H1 (cell line): ENCODE results near the gene SH3PXD2B. TPM values are rescaled to one million over a fixed set of nuclear protein-coding genes. Genes with fewer than 3 reads are reported as not detected.

Experiments
- CTCF ChIA-PET: fragments of 300-600 bp; sonication (Branson Sonifier 250); formaldehyde crosslinking; loops from one replicate; lab custom pipeline; 2021; ENCODE audit not compliant: partially characterized antibody; lab: Charles Lee
- POLR2A ChIA-PET: fragments of 300-600 bp; sonication (Branson Sonifier 250); formaldehyde crosslinking; loops from one replicate; lab custom pipeline; 2021; ENCODE audit warnings: inconsistent platforms; ENCODE audit not compliant: partially characterized antibody; lab: Charles Lee
- DNase-seq, 2 experiments: peaks; one replicate each; pipeline versions ENCODE4 v3.0.0 to v3.0.0-alpha.2; 2010 to 2022; ENCODE audit warnings: low spot score in 2 of 2, low read depth in 1 of 2, mixed read lengths in 1 of 2
- FAIRE-seq: peaks from 2 replicates; lab custom pipeline; 2011; peaks lifted over from hg19 to GRCh38; lab: Jason Lieb, UNC
- H2AFZ ChIP-seq: 2 replicates; pipeline ENCODE4 v1.8.1; 2012; ENCODE audit warnings: low read length, inconsistent platforms
- H2AK5ac ChIP-seq: 2 replicates; pipeline ENCODE4 v1.6.1; 2013; ENCODE audit warnings: low read depth, low read length
- H2BK120ac ChIP-seq: replicated peaks from 2 replicates; pipeline ENCODE3; 2013; ENCODE audit warnings: low read depth, low read length, inconsistent platforms
- H2BK12ac ChIP-seq: 2 replicates; pipeline ENCODE4 v1.6.1; 2013; ENCODE audit warnings: low read depth, low read length
- H2BK15ac ChIP-seq: 2 replicates; pipeline ENCODE4 v1.6.1; 2013; ENCODE audit warnings: low read length
- H2BK20ac ChIP-seq: 2 replicates; pipeline ENCODE4 v1.6.1; 2013; ENCODE audit warnings: low read length
- H2BK5ac ChIP-seq: 2 replicates; pipeline ENCODE4 v1.6.1; 2013; ENCODE audit warnings: low read depth, low read length
- H3K14ac ChIP-seq: 2 replicates; pipeline ENCODE4 v1.6.1; 2013; ENCODE audit warnings: inconsistent platforms; ENCODE audit not compliant: insufficient read length
- H3K18ac ChIP-seq: 2 replicates; pipeline ENCODE4 v1.6.1; 2013; ENCODE audit warnings: low read length; ENCODE audit errors: extremely low read depth
- H3K23ac ChIP-seq: 2 replicates; pipeline ENCODE4 v1.6.1; 2013; ENCODE audit warnings: inconsistent platforms; ENCODE audit not compliant: insufficient read length
- H3K23me2 ChIP-seq: 2 replicates; pipeline ENCODE4 v1.6.1; 2013; ENCODE audit warnings: low read depth, low read length
- H3K27ac ChIP-seq: 2 replicates; pipeline ENCODE4 v1.6.1; 2011; ENCODE audit warnings: low read depth, low read length, inconsistent platforms
- H3K27me3 ChIP-seq, 4 experiments: replicated peaks in 1 of 4; 1 replicate in 1 of 4; 2 replicates in 3 of 4; pipeline versions ENCODE4 v1.6.1 to v1.8.1; 2011 to 2013; ENCODE audit warnings: low read length in 3 of 4, mild to moderate bottlenecking in 3 of 4, inconsistent platforms in 2 of 4, mixed read lengths in 2 of 4, moderate library complexity in 1 of 4; ENCODE audit not compliant: control insufficient read depth in 3 of 4, insufficient read depth in 3 of 4; ENCODE audit errors: extremely low read depth in 1 of 4
- H3K36me3 ChIP-seq, 4 experiments: 2 replicates each; pipeline versions ENCODE4 v1.6.1 to v1.8.1; 2011 to 2013; ENCODE audit warnings: mild to moderate bottlenecking in 4 of 4, low read length in 3 of 4, moderate library complexity in 2 of 4, control low read depth in 1 of 4, inconsistent platforms in 1 of 4; ENCODE audit not compliant: insufficient read depth in 4 of 4, control insufficient read depth in 2 of 4
- H3K4ac ChIP-seq: replicated peaks from 2 replicates; pipeline ENCODE3; 2013; ENCODE audit warnings: low read length, low read depth, mixed read lengths, inconsistent platforms; ENCODE audit not compliant: insufficient read length
- H3K4me1 ChIP-seq, 4 experiments: replicated peaks in 1 of 4; 1 replicate in 1 of 4; 2 replicates in 3 of 4; pipeline versions ENCODE4 v1.6.1 to v1.8.1; 2011 to 2013; ENCODE audit warnings: low read length in 3 of 4, inconsistent platforms in 2 of 4, mixed read lengths in 1 of 4; ENCODE audit not compliant: insufficient read depth in 4 of 4, control insufficient read depth in 3 of 4
- H3K4me2 ChIP-seq, 2 experiments: 2 replicates each; pipeline versions ENCODE4 v1.6.1 to v1.8.1; 2011 to 2013; ENCODE audit warnings: low read depth in 2 of 2, low read length in 2 of 2, control low read depth in 1 of 2, inconsistent platforms in 1 of 2, mild to moderate bottlenecking in 1 of 2; ENCODE audit not compliant: insufficient read depth in 1 of 2
- H3K4me3 ChIP-seq, 4 experiments: fragments of 200-600, 300-600 bp in 1 of 4; sonication (generic), shearing (Covaris generic), sonication (Bioruptor Twin) in 1 of 4; 2 replicates each; pipeline versions ENCODE4 v1.5.1 to v1.8.1; 2011 to 2016; ENCODE audit warnings: low read length in 4 of 4, low read depth in 3 of 4, control low read depth in 2 of 4, inconsistent platforms in 2 of 4, mild to moderate bottlenecking in 2 of 4, mixed read lengths in 1 of 4, moderate library complexity in 1 of 4; ENCODE audit not compliant: insufficient read depth in 2 of 4; ENCODE audit errors: extremely low read depth in 1 of 4
- H3K56ac ChIP-seq: replicated peaks from 2 replicates; pipeline ENCODE3; 2013; ENCODE audit warnings: low read depth, mild to moderate bottlenecking, mixed read lengths, low read length, inconsistent platforms; ENCODE audit not compliant: insufficient read length
- H3K79me1 ChIP-seq: 2 replicates; pipeline ENCODE4 v1.6.1; 2013; ENCODE audit warnings: low read depth, low read length, control low read depth
- H3K79me2 ChIP-seq, 2 experiments: 2 replicates each; pipeline versions ENCODE4 v1.6.1 to v1.8.1; 2012 to 2013; ENCODE audit warnings: low read length in 2 of 2, mild to moderate bottlenecking in 2 of 2, inconsistent platforms in 1 of 2; ENCODE audit not compliant: insufficient read depth in 2 of 2, control insufficient read depth in 1 of 2
- H3K9ac ChIP-seq, 4 experiments: replicated peaks in 1 of 4; 1 replicate in 1 of 4; 2 replicates in 3 of 4; pipeline versions ENCODE4 v1.6.1 to v1.8.1; 2011 to 2013; ENCODE audit warnings: low read depth in 3 of 4, low read length in 3 of 4, control low read depth in 2 of 4, mild to moderate bottlenecking in 2 of 4, moderate library complexity in 2 of 4, inconsistent platforms in 1 of 4; ENCODE audit errors: extremely low read depth in 1 of 4
- H3K9me3 ChIP-seq, 2 experiments: 2 replicates each; pipeline versions ENCODE4 v1.6.1 to v1.8.1; 2012 to 2013; ENCODE audit warnings: mild to moderate bottlenecking in 2 of 2, moderate library complexity in 2 of 2, control low read depth in 1 of 2, inconsistent platforms in 1 of 2, low read depth in 1 of 2, low read length in 1 of 2, mixed read lengths in 1 of 2; ENCODE audit not compliant: insufficient read depth in 2 of 2
- H4K20me1 ChIP-seq, 2 experiments: replicated peaks in 1 of 2; 2 replicates each; pipeline versions ENCODE3 to v1.8.1; 2011 to 2013; ENCODE audit warnings: inconsistent platforms in 2 of 2, low read length in 2 of 2, mild to moderate bottlenecking in 1 of 2; ENCODE audit not compliant: insufficient read depth in 2 of 2, control insufficient read depth in 1 of 2
- H4K5ac ChIP-seq: 2 replicates; pipeline ENCODE4 v1.6.1; 2013; ENCODE audit warnings: low read length, low read depth, mixed read lengths, inconsistent platforms; ENCODE audit not compliant: insufficient read length
- H4K8ac ChIP-seq: 2 replicates; pipeline ENCODE4 v1.8.0; 2013; ENCODE audit warnings: mild to moderate bottlenecking, moderate library complexity, low read length, inconsistent platforms; ENCODE audit not compliant: insufficient read depth; ENCODE audit errors: extremely low read depth
- H4K91ac ChIP-seq: replicated peaks from 2 replicates; pipeline ENCODE3; 2013; ENCODE audit warnings: low read length, mixed read lengths, inconsistent platforms; ENCODE audit not compliant: insufficient read length
- ASH2L ChIP-seq: fragments of 200-600, 300-600 bp; sonication (generic); IDR thresholded peaks from one replicate; pipeline ENCODE4 v1.7.1; 2017; ENCODE audit warnings: low read length
- CBX5 ChIP-seq: fragments of 300-800, 300-1000 bp; sonication (generic); IDR thresholded peaks from 2 replicates; pipeline ENCODE4 v1.7.1; 2016; ENCODE audit warnings: antibody characterized with exemption, low read length, low read depth
- CTBP2 ChIP-seq: IDR thresholded peaks from 2 replicates; pipeline ENCODE4 v1.7.0; 2011; ENCODE audit warnings: borderline replicate concordance, mild to moderate bottlenecking, moderate library complexity, mixed read lengths, low read length; ENCODE audit not compliant: insufficient read depth, insufficient read length
- GABPA ChIP-seq: IDR thresholded peaks from 2 replicates; pipeline ENCODE4 v1.6.1; 2011; ENCODE audit warnings: mild to moderate bottlenecking, low read length, moderate library complexity, borderline replicate concordance; ENCODE audit not compliant: insufficient read depth
- KDM1A ChIP-seq: fragments of 200-600, 300-600 bp; sonication (generic); IDR thresholded peaks from 2 replicates; pipeline ENCODE4 v1.7.1; 2016; ENCODE audit warnings: mild to moderate bottlenecking, low read length, borderline replicate concordance
- PHF8 ChIP-seq: fragments of 200-600 bp; sonication (generic); conservative IDR thresholded peaks from 2 replicates; pipeline ENCODE4 v1.7.1; 2012; ENCODE audit warnings: low read depth, mild to moderate bottlenecking, inconsistent platforms, low read length, moderate library complexity
- POLR2A ChIP-seq, 2 experiments: IDR thresholded peaks; 1 replicate in 1 of 2; 2 replicates in 1 of 2; pipeline ENCODE4 v1.6.1; 2011; ENCODE audit warnings: low read depth in 2 of 2, low read length in 2 of 2, mild to moderate bottlenecking in 2 of 2; ENCODE audit errors: control extremely low read depth in 1 of 2
- RBBP5 ChIP-seq: IDR thresholded peaks from 2 replicates; pipeline ENCODE4 v1.7.1; 2012; ENCODE audit warnings: low read depth, mild to moderate bottlenecking, inconsistent platforms, low read length, moderate library complexity, borderline replicate concordance
- RNF2 ChIP-seq: fragments of 200-900, 300-1000 bp; sonication (generic); IDR thresholded peaks from 2 replicates; pipeline ENCODE4 v1.7.1; 2016; ENCODE audit warnings: borderline replicate concordance, low read depth, mild to moderate bottlenecking, antibody characterized with exemption, low read length; ENCODE audit not compliant: poor library complexity, severe bottlenecking; ENCODE audit errors: missing control alignments
- SAP30 ChIP-seq: fragments of 300-600 bp; sonication (generic); IDR thresholded peaks from 2 replicates; pipeline ENCODE4 v1.7.1; 2012; ENCODE audit warnings: low read length, moderate library complexity, mild to moderate bottlenecking, inconsistent platforms; ENCODE audit not compliant: insufficient read depth, insufficient replicate concordance
- SP1 ChIP-seq: IDR thresholded peaks from 2 replicates; pipeline ENCODE4 v1.6.1; 2011; ENCODE audit warnings: low read depth, low read length
- SUZ12 ChIP-seq: fragments of 200-600 bp; sonication (generic); IDR thresholded peaks from 2 replicates; pipeline ENCODE4 v1.6.1; 2012; ENCODE audit warnings: mild to moderate bottlenecking, inconsistent platforms, low read length, moderate library complexity, mixed read lengths
- TAF1 ChIP-seq: IDR thresholded peaks from 2 replicates; pipeline ENCODE4 v1.6.1; 2011; ENCODE audit warnings: mild to moderate bottlenecking, low read depth, low read length
- ZNF274 ChIP-seq: IDR thresholded peaks from 2 replicates; pipeline ENCODE4 v1.7.0; 2012; ENCODE audit warnings: low read length, borderline replicate concordance; ENCODE audit errors: extremely low read depth
- WGBS, 2 experiments: shearing (Covaris generic) in 1 of 2; methylation state at CpG; one replicate each; pipeline versions ENCODE4 v1.1.6 to v1.1.7; 2013 to 2015; ENCODE audit warnings: low lambda C conversion rate in 2 of 2, mixed read lengths in 2 of 2, inconsistent platforms in 1 of 2, low coverage in 1 of 2, missing lambda C conversion rate in 1 of 2; ENCODE audit not compliant: insufficient replicate concordance in 2 of 2, insufficient coverage in 1 of 2, insufficient read length in 1 of 2; ENCODE audit errors: extremely low coverage in 1 of 2, missing lambda C conversion rate in 1 of 2; 5-methylcytosine and 5-hydroxymethylcytosine counted together
- polyA plus RNA-seq, 7 experiments: library from polyadenylated mRNA; depleted of rRNA in 3 of 7; stranded (reverse) in 5 of 7; unstranded in 2 of 7; fragments of >200 nt in 5 of 7; fragments of 200-250 nt in 2 of 7; gene quantifications; 1 replicate in 5 of 7; 2 replicates in 1 of 7; 4 replicates in 1 of 7; pipeline versions ENCODE4 v1.2.1 to v1.2.3, GENCODE V29; 2011 to 2013; ENCODE audit warnings: missing spikeins in 2 of 7, mixed read lengths in 2 of 7
- total RNA-seq: library from RNA; stranded (reverse); fragmentation: NEBNext Ultra II Directional; extraction: Animal tissue kit (Norgen Biotek cat#: 25700); gene quantifications from 2 replicates; pipeline ENCODE4 v1.2.1, GENCODE V29; 2021

The SH3PXD2B gene
- total and polyA plus RNA-seq, 2 of the 8 experiments (the other 6 are each of a cell fraction or from before 2014, with no cell fraction given) = 32.9 to 72.9 TPM

DNA sequence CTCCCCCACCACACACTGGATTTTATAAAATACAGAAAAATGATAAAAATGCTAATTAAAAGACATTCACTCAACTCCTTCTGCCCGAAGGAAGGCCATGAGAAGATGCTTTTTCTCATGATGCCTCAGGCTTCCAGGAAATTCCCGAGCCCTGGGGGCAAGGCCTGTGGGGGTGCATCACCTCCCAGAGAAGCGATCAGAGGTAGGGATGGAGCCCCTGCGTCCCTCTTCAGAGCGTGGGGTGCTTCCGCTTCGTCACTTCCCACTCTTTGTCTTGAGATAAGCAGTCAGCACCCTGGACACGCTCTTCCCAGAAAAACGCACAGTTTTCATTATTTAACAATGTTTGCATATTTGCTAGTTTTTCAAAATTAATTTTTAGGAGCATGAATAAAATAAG is 33.3 kb upstream of the SH3PXD2B start:
- Histone ChIP-seq H4K8ac (no peak overlapping the region), H2AFZ (no peak overlapping the region), H3K18ac (no peak overlapping the region), H2BK12ac (no peak overlapping the region), H3K79me2 (no peaks in the 10 kb centered on the region), H3K56ac (no peak overlapping the region), H3K27ac (no peak overlapping the region), H4K91ac (no peak overlapping the region), H3K14ac (no peak overlapping the region), H3K27me3 (no peaks in the 10 kb centered on the region; a peak in 2 of 7 replicates), H3K4me1 (no peaks in the 10 kb centered on the region), H4K20me1 (no peaks in the 10 kb centered on the region), H3K23ac (no peak overlapping the region), H4K5ac (no peak overlapping the region), H2BK20ac (no peak overlapping the region), H3K4me2 (no peak overlapping the region), H3K4me3 (no peak overlapping the region), H2AK5ac (no peak overlapping the region), H2BK15ac (no peak overlapping the region), H3K9me3 (peaks cover 0 to 6% of the 10 kb centered on the region in 2 experiments; a peak in 1 of 4 replicates), H3K36me3 (no peaks in the 10 kb centered on the region), H3K4ac (no peak overlapping the region), H3K79me1 (no peaks in the 10 kb centered on the region), H3K23me2 (no peaks in the 10 kb centered on the region), H2BK120ac (no peak overlapping the region), H2BK5ac (no peak overlapping the region), H3K9ac (no peak overlapping the region)
- ChIA-PET CTCF (no interaction called here), POLR2A (no interaction called here)
- 90% methylated on average over 9 of the region's 9 CpGs; no CpG with 5 or more reads in 1 of the 2 experiments for WGBS, 2 experiments
- FAIRE-seq (no peak), DNase-seq (no peak)
- no peak for TF ChIP-seq RNF2
- TF ChIP-seq GABPA = no peak
- no peak for TF ChIP-seq CBX5
- no peak for TF ChIP-seq ASH2L
- TF ChIP-seq POLR2A (IDR thresholded peaks at IDR 0.05; ENCODE audit: control extremely low read depth in 1 of 2, low read depth in 2 of 2, low read length in 2 of 2) = no peak
- TF ChIP-seq RBBP5 = no peak
- no peak for TF ChIP-seq SUZ12
- no peak for TF ChIP-seq SP1
- no peak for TF ChIP-seq KDM1A
- no peak for TF ChIP-seq SAP30
- no peak for TF ChIP-seq TAF1
- TF ChIP-seq ZNF274 = no peak
- TF ChIP-seq PHF8 = no peak
- TF ChIP-seq CTBP2 = no peak
